Activated CD4-positive, alpha-beta T cell treated with anti-CD3 and anti-CD28 coated beads for 1 hour (primary cell): ENCODE measurements around the gene ARHGAP5.
"Not testable (repeated sequence)": the region's sequence is repeated elsewhere in the genome, so short reads cannot be mapped to it uniquely, and the experiment has no call there.

Experiments used
- DNase-seq: peaks from one replicate; pipeline ENCODE4 v3.0.0-alpha.2; 2020

Gene ARHGAP5

DNA sequence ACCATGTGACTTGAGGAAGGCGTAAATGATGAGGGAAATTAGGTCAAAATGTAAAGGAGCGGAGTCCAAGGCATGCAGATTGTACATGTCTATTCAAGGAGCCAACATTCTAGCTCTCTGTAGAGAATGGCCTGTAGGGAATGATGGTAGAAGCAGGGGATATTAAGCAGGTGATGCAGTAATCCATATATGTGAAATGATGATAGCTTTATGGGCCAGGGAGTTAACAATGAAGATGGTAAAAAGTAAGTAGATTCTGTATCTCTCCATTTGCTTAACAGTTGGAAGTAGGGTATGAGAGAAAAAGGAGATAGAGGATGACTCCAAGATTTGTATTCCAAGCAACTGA lies 33.4 kb downstream of the ARHGAP5 start:
- no peak for DNase-seq

DNA sequence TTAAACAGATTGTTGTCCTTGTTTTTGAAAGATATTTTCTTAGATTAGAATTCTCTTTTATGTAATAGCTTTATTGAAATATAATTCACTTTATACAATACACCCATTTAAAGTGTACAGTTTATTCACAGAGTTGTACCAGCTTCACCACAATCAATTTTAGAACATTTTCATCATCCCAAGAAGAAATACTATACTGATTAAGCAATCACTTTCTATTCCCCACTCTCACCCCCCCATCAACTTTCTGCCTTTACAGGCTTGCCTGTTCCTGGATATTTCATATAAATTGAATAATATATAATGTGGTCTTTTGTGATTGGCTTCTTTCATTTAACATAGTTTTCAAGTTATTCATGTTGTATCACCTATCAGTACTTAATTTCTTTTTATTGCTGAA lies 44.4 kb downstream of the ARHGAP5 start:
- DNase-seq = no peak

DNA sequence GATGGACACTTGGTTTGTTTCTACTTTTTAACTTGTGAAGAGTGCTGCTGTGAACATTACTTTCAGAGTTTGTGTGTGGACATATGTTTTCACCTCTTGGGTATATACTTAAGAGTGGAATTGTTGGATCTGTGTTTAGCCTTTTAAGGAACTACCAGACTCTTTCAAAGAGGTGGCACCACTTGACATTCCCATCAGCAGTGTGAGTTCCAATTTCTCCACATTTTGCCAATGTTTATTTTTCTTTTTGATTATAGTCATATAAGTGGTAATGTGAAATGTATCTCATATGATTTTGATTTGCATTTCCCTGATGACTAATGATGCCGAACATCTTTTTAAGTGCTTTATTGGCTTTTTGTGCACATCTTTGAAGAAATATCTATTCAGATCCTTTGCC lies 44.8 kb downstream of the ARHGAP5 start:
- DNase-seq = no peak

DNA sequence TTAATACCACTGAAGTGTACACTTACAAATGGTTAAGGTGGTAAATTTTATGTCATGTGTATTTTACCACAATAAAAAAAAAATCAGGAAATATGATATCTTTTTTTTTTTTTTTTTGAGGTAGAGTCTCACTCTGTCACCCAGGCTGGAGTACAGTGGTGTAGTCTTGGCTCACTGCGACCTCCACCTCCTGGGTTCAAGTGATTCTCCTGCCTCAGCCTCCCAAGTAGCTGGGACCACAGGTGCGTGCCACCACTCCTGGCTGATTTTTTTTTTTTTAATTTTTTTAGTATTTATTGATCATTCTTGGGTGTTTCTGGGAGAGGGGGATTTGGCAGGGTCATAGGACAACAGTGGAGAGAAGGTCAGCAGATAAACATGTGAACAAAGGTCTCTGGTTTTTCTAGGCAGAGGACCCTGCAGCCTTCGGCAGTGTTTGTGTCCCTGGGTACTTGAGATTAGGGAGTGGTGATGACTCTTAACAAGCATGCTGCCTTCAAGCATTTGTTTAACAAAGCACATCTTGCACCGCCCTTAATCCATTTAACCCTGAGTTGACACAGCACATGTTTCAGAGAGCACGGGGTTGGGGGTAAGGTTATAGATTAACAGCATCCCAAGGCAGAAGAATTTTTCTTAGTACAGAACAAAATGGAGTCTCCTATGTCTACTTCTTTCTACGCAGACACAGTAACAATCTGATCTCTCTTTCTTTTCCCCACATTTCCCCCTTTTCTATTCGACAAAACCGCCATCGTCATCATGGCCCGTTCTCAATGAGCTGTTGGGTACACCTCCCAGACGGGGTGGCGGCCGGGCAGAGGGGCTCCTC lies 50.0 kb downstream of the ARHGAP5 start:
- not testable (repeated sequence) for DNase-seq

DNA sequence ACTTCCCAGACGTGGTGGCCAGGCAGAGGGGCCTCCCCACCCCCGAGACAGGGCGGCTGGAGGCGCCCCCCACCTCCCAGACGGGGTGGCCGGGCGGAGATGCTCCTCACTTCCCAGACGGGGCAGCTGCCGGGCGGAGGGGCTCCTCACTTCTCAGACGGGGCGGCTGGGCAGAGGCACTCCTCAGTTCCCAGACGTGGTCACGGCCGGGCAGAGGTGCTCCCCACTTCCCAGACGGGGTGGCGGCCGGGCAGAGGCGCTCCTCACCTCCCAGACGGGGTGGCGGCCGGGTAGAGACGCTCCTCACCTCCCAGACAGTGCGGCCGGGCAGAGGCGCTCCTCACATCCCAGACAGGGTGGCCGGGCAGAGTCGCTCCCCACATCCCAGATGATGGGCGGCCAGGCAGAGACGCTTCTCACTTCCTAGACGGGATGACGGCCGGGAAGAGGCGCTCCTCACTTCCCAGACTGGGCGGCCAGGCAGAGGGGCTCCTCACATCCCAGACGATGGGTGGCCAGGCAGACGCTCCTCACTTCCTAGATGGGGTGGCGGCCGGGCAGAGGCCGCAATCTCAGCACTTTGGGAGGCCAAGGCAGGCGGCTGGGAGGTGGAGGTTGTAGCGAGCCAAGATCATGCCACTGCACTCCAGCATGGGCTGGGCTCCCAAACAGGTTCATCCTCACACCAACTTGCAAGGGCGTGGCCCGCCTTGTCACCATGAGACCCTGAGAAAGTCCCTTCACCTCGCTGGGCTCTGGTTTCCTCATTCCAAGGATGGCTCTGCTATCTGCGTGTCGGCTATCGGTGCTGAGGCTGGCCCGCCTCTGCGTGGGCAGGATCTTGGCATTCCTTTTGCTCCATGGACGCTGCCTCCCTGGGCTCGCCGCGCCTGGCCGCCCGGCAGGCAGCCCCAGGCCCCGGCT lies 50.9 kb downstream of the ARHGAP5 start:
- DNase-seq = not testable (repeated sequence)

DNA sequence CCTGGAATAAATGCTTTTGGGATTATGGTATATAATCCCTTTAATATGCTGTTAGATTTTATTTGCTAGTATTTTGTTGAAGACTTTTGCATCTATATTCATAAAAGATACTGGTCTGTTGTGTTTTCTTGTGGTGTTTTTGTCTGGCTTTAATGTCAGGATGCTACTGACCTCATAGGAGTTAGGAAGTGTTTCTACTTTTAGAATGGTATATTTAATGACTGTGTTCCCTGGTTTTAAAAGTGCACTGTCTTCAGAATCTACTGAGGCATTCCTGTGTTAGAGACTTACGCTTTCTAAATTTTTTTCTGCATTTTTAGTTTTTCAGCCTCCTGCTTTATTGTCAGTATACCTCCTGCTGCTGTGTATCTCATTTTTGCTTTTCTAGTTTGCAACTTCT lies 51.6 kb downstream of the ARHGAP5 start:
- DNase-seq = no peak

DNA sequence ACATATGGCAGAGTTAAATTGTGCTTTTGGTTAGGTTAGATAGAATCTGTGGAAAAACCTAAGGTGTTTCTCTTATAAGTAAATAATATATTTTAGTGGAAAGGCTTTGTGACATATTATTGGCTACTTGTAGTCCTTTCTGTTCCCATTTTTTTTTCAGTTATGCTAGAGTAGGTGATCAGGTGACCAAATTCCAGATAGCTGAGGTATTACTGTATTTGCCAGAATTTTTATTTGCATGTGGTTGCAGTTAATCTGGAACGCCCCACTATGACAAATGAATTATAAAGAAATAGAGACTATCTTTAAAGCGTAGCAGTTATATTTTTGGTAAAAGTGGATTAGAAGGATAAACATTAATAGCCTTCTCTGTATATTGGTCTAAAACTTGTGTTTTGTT lies 52.0 kb downstream of the ARHGAP5 start:
- no peak for DNase-seq

DNA sequence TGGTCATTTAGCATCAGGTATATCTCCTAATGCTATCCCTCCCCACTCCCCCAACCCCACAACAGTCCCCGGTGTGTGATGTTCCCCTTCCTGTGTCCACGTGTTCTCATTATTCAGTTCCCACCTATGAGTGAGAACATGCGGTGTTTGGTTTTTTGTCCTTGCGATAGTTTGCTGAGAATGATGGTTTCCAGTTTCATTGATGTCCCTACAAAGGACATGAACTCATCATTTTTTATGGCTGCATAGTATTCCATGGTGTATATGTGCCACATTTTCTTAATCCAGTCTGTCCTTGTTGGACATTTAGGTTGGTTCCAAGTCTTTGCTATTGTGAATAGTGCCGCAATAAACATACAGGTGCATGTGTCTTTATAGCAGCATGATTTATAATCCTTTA lies 54.6 kb downstream of the ARHGAP5 start:
- DNase-seq = not testable (repeated sequence)

DNA sequence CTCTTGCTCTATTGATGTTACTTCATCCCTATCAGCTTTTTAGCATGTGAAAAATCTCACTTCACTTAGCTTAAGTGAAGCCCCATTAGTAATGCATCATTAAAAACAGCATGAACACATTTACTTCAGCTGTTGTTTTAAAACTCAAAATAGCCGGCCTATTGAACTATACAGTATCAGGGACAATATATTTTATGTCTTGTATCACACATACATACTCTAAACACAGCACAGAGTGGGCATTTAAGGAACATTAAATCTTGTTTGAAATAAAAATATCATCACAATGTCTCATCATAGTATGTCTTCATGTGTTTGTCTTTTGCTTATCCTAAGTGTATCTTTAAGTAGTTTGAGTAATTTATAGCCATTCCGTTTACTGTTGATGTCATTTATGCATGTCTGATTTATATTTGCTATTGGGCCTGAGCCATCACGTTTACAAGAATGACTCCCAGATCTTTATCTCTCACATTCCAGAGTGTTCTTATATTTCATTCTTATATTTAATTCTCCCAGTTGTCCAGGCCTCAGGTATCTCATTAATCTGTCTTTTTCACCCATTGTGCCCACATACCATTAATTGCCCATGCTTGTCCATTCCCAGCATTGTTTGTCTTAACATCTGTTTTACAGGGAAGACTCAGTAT lies 57.5 kb downstream of the ARHGAP5 start:
- DNase-seq = no peak

DNA sequence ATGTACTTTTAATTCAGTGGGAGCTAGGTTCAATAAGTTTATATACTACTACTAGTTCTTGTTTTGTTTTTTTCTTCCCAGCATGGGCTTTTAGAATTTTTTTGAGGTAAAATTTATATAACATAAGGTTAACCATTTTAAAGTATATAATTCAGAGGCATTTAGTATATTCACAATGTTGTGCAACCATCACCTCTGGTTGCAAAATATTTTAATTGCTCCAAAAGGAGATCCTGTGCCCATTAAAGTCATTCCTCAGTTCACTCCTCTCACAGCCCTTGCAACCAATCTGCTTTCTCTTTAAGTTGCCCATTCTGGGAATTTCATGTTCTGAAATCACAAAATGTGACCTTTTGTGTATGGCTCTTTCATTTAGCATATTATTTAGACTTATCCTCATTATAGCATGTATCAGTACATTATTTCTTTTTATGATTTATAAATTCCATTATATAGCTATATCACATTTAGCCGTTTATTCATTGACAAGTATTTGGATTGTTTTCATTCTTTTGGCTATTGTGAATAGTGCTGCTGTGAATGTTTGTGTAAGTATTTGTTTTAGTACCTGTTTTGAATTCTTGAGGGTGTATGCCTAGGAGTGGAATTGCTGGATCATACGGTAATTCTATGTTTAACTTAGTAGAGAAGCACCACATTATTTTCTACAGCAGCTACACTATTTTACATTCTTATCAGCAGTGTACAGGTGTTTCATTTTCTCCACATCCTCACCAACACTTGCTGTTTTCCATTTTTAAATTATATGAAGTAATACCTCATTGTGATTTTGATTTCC lies 59.1 kb downstream of the ARHGAP5 start:
- DNase-seq = no peak

DNA sequence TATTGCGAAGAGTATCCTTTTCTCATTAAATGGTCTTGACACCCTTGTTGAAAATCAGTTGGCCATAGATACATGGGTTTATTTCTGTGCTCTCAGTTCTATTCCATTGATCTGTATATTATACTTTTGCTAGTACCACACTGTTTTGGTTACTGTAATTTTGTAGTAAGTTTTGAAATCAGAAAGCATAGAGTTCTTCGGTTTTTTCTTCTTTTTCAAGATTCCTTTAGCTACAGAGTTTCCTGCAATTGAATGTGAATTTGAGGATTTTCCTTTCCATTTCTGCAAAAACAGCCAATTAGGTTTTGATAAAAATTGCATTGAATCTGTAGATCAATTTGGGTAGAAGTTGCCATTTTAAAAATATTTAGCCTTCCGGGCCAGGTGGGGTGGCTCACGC lies 60.2 kb downstream of the ARHGAP5 start:
- DNase-seq = no peak

DNA sequence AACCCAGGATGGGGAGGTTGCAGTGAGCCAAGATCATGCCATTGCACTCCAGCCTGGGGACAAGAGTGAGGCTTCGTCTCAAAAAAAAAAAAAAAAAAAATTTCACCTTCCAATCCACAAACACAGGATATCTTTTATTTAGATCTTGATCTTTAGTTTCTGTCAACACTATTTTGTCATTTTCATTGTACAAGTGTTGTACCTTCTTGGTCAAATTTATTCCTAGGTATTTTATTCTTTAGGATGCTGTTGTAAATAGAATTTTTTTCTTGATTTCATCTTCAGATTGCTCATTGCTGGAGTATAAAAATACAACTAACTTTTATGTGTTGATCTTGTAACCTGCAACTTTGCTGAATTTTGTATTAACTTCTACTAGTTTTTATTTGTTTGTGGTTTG lies 60.8 kb downstream of the ARHGAP5 start:
- no peak for DNase-seq

DNA sequence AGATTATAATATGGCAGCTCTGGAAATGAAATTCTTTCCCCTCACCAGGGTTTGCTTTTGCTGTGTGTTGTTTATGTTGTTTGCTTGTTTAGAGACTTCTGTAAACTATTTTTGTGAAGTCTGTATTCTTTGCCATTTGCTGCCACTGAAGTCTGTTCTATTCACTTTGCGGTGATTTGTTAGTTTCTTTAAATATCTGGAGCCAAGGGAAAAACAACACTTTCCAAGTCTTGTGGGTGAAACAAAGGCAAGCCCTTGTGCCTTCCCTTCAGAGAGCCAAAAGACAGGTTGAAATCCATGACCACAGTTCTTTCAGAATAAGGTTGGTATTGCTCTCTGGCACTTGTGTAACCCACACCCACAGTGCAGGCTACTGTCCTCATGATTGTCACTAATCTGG lies 65.2 kb downstream of the ARHGAP5 start:
- DNase-seq = no peak

DNA sequence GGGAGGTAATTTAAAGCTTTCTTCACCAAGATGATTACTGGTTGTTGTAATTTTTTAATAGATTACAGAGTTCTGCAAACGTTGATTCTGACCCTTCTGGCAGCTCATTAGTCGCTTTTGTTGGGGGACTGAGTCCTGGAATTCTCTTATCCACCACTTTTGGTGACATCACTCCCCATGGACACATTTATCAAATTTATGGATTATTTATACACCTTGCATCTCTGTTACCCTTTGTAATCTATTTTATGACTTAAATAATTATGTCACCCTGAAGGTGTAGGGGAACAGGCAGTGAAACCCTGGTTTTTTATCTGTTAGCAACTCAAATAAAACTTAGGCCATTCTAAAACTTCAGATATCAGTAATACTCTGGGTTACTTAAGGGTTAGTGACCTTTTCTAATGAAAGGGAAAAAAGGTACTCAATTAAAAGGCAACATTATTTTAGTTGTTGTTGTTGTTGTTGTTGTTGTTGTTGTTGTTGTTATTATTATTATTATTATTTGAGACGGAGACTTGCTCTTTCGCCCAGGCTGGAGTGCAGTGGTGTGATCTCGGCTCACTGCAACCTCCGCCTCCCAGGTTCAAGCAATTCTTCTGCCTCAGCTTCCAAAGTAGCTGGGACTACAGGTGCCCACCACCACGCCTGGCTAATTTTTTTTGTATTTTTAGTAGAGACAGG lies 65.8 kb downstream of the ARHGAP5 start:
- DNase-seq = no peak

DNA sequence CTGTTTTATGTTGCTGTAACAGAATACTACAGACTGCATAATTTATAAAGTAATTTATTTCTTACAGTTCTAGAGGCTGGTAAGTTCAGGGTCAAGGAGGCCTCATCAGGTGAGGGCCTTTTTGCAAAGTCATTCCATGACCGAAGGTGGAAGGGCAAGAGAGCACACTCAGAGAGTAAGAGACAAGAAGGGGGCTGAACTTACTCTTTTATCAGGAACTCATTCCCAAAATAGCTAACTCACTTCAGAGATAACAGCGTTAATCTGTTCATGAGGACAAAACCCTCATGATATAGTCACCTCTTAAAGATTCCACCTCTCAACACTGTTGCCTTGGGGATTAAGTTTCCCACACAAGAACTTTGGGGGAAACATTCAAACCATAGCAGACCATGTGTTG lies 73.3 kb downstream of the ARHGAP5 start:
- DNase-seq = no peak

DNA sequence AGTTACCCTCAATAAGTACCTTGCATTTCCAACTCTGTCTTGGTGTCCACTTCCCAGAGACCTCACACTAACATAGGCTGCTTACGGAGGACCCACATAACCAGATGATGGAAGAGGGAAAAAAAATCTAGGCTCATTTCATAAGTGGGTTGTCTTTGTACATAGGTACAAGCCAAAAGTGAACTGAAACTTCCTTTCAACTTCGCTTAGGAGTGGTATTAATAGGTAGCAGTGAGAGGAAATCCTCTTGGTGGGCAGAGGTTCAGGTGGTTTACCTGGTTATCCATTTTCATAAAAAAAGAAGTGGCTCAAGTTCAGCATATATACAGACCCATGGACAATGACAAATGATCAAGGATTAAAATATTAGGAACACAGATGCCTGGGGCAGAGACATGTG lies 88.9 kb downstream of the ARHGAP5 start:
- DNase-seq = no peak

DNA sequence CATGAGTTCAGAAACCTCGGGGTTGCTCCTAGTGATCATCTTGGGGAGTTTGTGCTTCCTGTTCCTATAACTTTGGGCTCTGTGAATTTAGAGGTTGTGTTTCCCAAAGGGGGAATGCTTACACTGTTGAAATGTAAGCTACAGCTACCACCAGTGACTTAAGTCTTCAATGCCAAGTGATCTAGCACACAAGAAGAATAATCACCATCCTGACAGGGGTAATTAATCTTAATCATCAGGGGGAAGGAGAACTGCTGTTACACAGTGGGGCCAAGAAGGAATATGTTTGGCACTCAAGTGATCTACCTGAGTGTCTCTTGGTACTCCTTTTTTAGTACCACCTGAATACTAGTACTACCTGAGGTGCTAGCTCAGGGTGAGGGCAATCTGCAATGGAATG lies 89.8 kb downstream of the ARHGAP5 start:
- DNase-seq = no peak

DNA sequence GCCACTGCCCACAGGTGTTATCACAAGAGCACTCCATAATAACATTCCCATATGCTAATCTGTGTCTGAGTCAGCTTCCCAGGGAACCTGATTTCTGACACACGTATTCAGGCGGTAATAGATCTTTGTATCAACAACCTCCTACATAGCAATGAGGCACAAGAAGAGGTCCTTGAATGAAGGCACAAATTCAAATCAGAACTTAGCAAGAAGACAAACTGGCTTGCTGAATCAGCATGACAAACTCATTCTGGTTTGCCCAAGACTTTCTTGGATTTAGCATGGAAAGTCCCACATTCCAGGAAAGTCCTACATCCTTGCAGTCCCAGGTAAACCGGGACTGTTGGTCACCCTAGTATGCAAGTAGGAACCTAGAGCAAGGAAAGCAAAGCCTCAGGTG lies 90.8 kb downstream of the ARHGAP5 start:
- DNase-seq = no peak

DNA sequence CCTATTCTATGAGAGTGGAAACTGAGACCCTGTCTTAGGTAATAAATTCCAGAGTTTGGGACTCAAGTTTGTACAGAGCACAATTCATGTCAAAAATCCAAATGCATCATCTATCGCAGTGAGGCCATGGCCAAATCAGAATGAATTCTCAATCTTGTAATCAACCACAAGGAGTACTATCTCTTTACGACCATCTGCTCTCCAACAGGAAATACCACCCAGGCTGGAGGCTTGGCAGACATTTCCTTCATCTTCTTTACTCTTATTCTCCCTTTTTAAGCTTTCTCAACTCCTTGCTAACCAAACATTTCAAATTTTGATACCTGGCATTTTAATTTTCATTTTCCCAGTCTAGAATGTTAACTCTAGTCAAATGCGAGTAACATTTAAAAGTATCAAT lies 92.1 kb downstream of the ARHGAP5 start:
- DNase-seq = no peak

DNA sequence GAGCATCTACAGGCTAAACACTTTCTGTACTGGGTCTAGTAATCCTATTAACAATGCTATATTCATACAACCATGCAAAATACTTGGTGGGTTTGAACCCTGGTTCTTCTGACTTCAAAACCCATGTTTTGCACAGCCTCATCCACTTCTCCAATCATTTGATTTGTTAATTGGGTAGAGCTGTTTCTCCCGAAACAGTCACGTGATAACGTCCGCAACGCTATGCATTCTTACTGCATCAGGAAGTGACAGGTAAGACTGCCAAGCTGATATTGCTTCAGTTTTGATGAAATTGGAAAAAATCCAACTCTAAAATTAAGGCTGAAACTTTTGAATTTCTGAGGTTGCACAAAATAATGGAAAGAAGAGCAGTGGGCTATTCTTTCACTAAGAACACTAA lies 94.4 kb downstream of the ARHGAP5 start:
- no peak for DNase-seq

DNA sequence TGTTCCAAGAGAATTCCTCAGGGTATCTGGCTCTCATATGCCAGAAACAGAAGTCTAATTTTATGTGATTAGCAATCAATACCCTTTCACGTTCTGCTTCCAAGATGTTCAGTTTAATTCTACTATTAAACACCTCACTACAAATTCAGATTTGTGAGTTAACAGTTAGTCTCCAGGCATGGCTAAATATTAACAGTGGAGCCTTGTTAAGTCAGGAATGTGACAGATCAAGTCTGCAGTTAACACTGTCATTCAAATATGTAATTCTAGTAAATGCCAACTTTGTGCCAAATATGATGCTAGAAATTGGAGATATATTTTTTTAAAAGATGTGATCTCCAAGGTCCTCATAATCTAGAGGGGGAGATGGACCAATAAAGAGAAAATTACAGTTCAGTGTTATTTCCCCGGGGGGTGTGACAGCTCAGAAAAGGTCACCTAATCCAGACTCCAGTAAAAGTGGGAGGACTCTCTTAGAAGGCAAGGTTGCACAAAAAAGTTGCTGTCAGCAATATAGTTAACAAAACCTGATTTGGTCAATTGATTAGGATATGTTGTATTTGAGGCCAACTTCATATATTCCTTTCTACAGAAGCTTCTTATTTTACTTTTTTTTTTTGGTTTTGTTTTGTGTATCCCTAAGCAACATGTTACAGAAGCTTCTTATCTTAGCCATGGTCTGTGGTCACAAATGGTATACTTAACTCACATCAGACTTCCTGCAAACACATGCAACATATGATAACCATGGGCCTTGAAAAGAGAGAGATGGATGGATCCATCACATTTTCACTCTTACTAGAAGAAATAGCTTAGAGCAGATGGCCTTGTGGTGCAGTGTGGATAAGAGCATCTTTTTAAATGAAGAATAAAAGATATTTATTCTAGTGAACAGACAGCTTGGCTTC lies 106.3 kb downstream of the ARHGAP5 start:
- no peak for DNase-seq
